ENCODE results near the gene ADAMTS9.

- TF ChIP-seq NFIC (IDR thresholded peaks at IDR 0.05) = no peak
- TF ChIP-seq YY1 (IDR thresholded peaks at IDR 0.05; ENCODE audit: low read depth) = no peak
- no peak for TF ChIP-seq USF1 (IDR thresholded peaks at IDR 0.05)
- no peak for TF ChIP-seq EP300 (IDR thresholded peaks at IDR 0.05; ENCODE audit: borderline replicate concordance)
- TF ChIP-seq TAF1 (IDR thresholded peaks at IDR 0.05; ENCODE audit: low read depth) = no peak
Measured at GRCh38 chr3:64619216-64619615, 68.6 kb downstream of the ADAMTS9 start.

Data from Ishikawa (cell line).